ENCODE measurements around the gene TSKU.
"Not testable (repeated sequence)": the region's sequence is repeated elsewhere in the genome, so short reads cannot be mapped to it uniquely, and the experiment has no call there.

The TSKU gene

DNA sequence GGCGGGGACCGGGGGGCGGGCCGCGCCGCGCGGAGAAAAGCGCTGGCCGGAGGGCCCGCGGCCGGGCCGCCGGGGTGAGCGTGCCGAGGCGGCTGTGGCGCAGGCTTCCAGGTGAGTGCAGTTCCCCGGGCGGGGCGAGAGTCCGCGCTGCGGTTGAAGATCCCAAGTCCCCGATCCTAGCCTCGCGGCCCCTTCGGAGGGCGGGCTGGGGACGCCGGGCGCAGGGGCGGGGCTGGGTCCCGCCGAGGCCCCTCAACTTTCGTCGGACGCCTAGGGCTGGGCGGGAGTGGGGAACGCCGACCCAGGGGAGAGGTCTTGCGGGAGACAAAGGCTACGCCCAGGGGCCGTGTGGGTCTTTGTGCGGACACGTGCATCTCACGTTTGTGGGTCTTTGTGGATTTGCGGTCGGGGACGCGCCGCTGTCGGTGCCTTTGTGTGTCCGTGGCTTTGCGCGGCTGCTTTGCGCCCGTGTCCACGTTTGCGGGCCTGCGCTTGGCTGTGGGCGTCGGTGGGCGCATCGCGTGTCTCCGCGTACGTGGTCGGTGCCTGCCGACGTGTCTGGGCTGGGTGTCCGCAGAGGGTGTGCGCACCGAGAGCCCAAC, at the start of gene TSKU:
Gene TSKU, plus strand, starts transcription at position 63 of the 602 bp plus-strand sequence. CDS start 12,261 bp downstream, outside the sequence.
- DNase-seq (ENCODE audit: extremely low read depth in 1 of 2, low read depth in 1 of 2): no peak

GRCh38 chr11:76733906-76734305, 49.2 kb upstream of the TSKU start:
- not testable (repeated sequence) for DNase-seq (ENCODE audit: extremely low read depth in 1 of 2, low read depth in 1 of 2)

DNA sequence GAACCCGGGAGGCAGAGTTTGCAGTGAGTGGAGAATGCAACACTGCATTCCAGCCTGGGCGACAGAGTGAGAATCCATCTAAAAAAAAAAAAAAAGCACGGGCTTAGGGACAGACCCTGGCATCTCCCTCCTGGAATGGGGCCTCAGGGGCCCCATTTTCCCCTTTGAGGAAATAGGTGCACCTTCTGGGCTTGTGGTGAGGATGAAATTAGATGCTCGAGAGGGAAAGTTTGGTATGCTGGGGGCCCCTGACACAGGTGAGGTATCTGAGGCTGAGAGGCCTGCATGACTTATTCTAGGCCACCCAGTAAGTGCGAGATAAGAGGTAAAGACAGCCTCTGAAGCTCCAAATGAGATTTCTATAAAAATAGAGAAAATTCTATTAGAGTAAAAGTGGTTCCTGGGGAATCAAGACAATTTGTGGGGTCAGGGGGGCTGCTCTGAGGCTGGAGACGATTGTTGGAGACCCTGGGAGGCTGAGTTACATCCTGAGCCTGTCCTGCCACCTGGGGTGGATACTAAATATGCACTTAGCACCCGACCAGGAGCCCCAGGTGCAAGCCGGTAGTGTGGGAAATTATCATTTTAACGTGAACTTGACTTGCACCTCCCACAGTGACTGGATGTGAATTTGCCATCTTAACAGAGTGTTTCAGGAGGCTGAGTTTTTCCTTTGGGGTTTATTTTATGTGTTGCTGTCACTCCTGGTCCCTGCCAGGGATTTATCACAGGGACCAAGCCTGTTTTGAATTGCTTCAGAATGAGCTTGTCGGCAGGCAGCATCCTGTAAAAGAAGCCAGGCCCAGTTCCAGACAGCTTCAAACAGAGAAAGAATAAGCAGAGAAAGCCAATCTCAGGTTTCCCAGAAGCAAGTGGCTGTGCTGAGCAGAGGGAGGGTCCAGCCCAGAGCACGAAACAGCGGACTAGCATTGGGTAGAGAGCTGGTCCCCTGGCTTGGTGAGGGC, 48.4 kb upstream of the TSKU start:
- no peak for DNase-seq (ENCODE audit: extremely low read depth in 1 of 2, low read depth in 1 of 2)

DNA sequence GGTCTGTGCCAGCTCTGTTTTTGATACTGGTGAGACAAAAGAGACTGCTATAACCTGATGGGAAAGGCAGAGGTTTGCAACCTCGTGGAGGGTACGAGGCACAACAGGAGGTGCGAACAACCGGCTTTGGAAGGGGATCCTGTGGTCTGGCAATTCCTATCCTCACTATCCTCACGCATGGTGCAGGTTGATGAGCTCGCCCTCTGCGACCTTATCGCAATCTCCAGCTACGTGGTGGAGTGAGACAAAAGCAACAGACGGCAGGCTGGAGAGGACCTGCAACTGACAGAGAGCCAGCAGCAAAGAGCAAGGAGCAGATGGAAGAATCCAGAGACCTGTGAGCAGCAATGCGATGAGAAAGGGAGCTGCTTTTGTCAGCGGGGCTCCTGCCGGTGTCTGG, 47.3 kb upstream of the TSKU start:
- DNase-seq (ENCODE audit: extremely low read depth in 1 of 2, low read depth in 1 of 2): no peak

DNA sequence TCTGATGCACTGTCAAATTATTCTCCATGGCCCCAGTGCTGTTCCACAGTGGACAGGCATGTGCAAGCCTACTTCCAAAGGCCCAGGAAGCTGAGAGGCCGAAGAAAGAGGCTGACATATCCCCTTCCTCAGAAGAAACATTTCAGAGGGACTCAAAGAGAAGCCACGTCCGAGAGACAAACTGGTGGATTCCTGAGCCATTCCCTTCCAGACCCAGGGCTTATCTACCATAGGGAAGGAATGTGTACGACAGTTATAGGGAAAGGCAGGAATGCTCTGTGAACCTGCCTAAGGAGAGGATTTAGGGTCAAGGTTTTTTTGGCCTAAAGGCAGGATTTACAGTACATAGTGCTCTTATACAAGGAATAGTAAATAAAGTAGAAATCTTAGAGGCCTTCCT, 46.9 kb upstream of the TSKU start:
- DNase-seq (ENCODE audit: extremely low read depth in 1 of 2, low read depth in 1 of 2): no peak

DNA sequence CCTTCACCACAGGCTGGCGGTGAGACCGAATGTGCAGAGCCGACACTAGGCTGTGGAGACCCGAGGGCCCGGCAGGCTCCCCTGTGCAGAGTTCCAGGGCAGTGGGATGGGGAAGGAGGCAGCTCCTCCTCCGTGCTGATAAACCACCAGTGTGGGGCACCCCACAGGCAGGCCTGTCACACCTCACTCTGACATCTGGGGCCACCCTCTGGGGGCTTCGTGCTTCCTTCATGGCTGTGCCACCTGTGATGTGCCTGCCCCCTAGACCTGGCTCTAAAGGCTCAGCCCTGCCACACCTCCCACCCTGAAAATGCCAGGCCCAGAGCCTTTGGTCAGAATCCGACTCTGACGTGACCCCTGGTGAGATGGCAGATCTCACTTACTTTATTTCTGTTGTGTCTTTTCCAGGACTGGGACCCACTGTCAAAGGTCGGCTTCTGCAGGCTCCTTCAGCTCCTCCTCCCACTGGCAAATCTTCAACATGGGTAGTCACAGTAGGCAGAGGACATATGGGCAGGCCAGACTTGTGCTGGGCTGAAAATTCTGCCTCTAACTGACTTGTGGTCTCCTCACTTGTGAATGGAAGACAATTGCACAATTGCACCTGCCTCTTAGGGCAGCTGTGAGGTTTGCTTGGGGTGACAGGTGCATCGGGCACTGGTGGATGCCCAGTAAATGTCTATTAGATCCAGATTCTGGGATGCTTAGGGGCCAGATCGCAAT, 46.2 kb upstream of the TSKU start:
- no peak for DNase-seq (ENCODE audit: extremely low read depth in 1 of 2, low read depth in 1 of 2)

DNA sequence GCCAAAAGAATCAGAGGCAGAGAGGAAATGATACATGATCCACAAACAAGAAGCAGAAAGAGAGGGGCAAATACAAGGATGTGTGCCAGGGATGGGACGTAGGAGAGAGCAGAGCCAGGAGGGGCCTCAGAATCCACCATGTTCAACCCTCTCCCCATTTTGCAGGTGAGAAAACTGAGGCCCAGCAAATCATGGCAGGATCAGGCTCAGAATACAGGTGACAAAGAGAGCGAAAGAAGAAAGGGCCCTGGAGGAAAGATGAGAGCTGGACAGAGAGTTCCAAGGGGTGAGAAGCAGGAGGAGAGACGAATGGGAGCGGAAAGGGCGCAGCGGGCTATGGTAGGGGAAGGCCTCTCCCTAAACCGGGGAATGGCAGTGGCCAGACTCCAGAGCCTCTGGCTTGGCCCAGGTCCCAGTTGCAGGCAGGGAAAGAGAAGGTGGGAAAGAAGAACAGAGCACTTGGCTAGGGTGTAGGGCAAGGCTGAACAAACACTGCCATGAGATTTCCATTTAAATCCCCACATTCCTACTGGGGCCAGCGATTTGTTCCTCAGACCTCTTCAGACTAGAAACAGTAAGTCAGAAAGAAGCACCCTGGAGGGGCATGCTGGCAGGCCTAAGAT, 44.4 kb upstream of the TSKU start:
- DNase-seq (ENCODE audit: extremely low read depth in 1 of 2, low read depth in 1 of 2): no peak

GRCh38 chr11:76739798-76740197, 43.4 kb upstream of the TSKU start:
- no peak for DNase-seq (ENCODE audit: extremely low read depth in 1 of 2, low read depth in 1 of 2)

GRCh38 chr11:76740772-76741171, 42.4 kb upstream of the TSKU start:
- no peak for DNase-seq (ENCODE audit: extremely low read depth in 1 of 2, low read depth in 1 of 2)

- DNase-seq (ENCODE audit: extremely low read depth in 1 of 2, low read depth in 1 of 2): no peak
Observed at GRCh38 chr11:76742902-76743301, 40.3 kb upstream of the TSKU start.

DNA sequence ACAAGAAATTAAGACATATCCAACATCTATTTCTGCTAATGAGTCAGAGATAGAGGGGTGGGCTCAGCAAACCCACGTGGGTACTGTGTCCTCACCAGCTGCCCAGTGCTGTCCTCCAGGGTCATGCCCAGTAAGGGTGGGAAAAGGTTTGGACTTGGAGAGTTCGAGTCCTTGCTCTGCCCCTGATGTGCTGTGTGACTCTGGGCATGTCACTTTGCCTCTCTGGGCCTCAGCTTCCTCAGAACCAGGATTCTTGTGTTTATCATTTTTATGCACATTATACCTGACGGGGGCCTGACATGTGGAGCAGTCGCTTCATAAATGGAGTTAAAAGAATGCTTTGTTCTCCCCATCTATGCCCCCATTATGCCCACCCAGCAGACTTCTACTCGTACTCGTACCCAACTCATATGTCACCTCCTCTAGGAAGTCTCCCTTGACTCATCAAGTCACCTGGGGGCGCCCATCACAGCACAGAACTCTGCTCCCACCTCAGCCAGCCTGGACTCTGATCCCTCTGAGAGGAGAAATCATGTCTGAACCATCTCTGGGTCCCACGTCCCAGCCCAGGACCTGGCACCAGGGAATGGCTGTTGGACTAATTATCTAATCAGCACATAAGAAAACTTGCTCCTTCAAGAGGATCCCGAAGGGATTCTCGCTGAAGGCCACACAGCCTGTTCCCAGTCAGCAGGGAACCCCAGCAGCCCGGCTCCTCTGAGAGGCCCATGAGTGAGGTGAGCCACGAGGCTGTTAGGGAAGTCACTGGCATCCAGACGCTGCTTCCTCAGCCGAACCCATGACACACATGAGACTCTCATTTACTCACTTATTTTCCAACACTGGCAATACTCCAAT, 38.7 kb upstream of the TSKU start:
- DNase-seq (ENCODE audit: extremely low read depth in 1 of 2, low read depth in 1 of 2): no peak

GRCh38 chr11:76745044-76745376, 38.1 kb upstream of the TSKU start:
- DNase-seq (ENCODE audit: extremely low read depth in 1 of 2, low read depth in 1 of 2): no peak

GRCh38 chr11:76745561-76746207, 37.5 kb upstream of the TSKU start:
- DNase-seq (ENCODE audit: extremely low read depth in 1 of 2, low read depth in 1 of 2): no peak

- no peak for DNase-seq (ENCODE audit: extremely low read depth in 1 of 2, low read depth in 1 of 2)
Observed at GRCh38 chr11:76747153-76747914, 35.8 kb upstream of the TSKU start.

GRCh38 chr11:76747915-76748860, 35.0 kb upstream of the TSKU start:
- DNase-seq (ENCODE audit: extremely low read depth in 1 of 2, low read depth in 1 of 2): no peak

GRCh38 chr11:76748948-76749347, 34.2 kb upstream of the TSKU start:
- DNase-seq (ENCODE audit: extremely low read depth in 1 of 2, low read depth in 1 of 2): no peak

- DNase-seq (ENCODE audit: extremely low read depth in 1 of 2, low read depth in 1 of 2): no peak
Observed at GRCh38 chr11:76750067-76750466, 33.1 kb upstream of the TSKU start.

DNA sequence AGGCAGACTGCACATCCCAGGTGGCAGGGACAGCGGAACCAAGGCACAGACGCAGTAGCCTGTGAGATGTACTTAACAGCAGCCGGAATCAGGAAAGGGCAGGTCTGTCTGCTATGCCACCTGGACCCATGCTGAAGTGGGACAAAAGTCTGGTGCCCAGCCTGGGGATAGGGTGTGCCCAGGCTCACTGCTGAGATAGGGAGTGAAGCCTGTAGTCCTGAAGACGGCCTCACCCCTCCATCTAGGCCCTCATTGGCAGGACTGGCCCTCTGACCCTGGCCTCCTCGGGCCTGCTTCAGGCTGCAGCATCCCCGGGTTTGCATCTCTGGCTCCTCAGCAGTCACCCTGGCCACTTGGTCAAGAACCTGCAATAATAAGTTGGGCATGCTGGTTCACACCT, 32.4 kb upstream of the TSKU start:
- DNase-seq (ENCODE audit: extremely low read depth in 1 of 2, low read depth in 1 of 2): no peak
